ENCODE measurements around the gene LCOR. TPM values are rescaled to one million over a fixed set of nuclear protein-coding genes. Genes with fewer than 3 reads are reported as not detected.

The LCOR gene
- total RNA-seq, 1 experiment from 2014 or later = 42.1 TPM

DNA sequence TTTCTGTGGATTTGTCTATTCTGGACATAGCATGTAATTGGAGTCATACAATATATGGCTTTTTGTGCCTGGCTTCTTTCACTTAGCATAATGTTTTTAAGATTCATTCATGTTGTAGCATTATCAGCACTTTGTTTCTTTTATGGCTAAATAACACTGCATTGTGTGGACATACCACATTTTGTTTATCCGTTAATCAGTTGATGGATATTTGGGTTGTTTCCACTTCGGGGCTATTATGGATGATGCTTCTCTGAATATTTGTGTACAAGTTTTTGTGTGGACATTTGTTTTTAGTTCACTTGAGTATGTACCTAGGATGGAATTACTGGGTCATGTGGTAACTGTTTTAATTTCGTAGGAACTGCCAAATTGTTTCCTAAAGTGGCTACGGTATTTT is 6.4 kb downstream of the LCOR start:
- Histone ChIP-seq H3K23ac (ENCODE audit: insufficient read length, low read depth, low read length) (no peak overlapping the region), H4K91ac (ENCODE audit: insufficient read length, low read depth, low read length) (no peak overlapping the region), H3K9me3 (ENCODE audit: control insufficient read depth, low read depth, low read length) (no peaks in the 10 kb centered on the region), H3K79me2 (ENCODE audit: insufficient read depth, low read length) (peaks cover 42% of the 10 kb centered on the region; the same call in 1 of the 2 replicates), H3K4ac (ENCODE audit: low read depth, low read length) (no peak overlapping the region), H4K20me1 (ENCODE audit: control insufficient read depth, insufficient read depth, insufficient read length) (no peaks in the 10 kb centered on the region), H3T11ph (ENCODE audit: low read length) (no peak overlapping the region), H4K8ac (replicated peaks; ENCODE audit: insufficient read length, low read depth, low read length) (no peak overlapping the region), H2BK120ac (ENCODE audit: low read depth, low read length, poor library complexity, severe bottlenecking) (no peak overlapping the region), H3K14ac (ENCODE audit: insufficient read depth, low read length) (no peak overlapping the region), H3K79me1 (ENCODE audit: insufficient read depth, low read depth, low read length, poor library complexity, severe bottlenecking) (peaks cover 6% of the 10 kb centered on the region), H3K9ac (ENCODE audit: extremely low read depth, insufficient read length, low read length) (no peak overlapping the region), H3K56ac (ENCODE audit: insufficient read length, low read depth, low read length) (no peak overlapping the region), H3K27ac (ENCODE audit: insufficient read length, low read depth, low read length) (no peak overlapping the region), H2BK5ac (ENCODE audit: insufficient read length, low read length) (no peak overlapping the region), H4K5ac (ENCODE audit: insufficient read length, low read depth, low read length) (no peak overlapping the region), H3K23me2 (ENCODE audit: insufficient read length, low read depth, low read length, poor library complexity, severe bottlenecking) (peaks cover 2% of the 10 kb centered on the region), H3K18ac (ENCODE audit: insufficient read length, low read depth, low read length) (no peak overlapping the region), H2BK15ac (ENCODE audit: low read depth, low read length) (no peak overlapping the region), H2BK20ac (ENCODE audit: low read depth, low read length, poor library complexity, severe bottlenecking) (no peak overlapping the region), H3K4me1 (ENCODE audit: insufficient read depth, low read length) (peaks cover 4% of the 10 kb centered on the region; the same call in 1 of the 2 replicates), H2BK12ac (ENCODE audit: insufficient read length, low read depth, low read length) (no peak overlapping the region), H2AK5ac (ENCODE audit: insufficient read length, low read length) (no peak overlapping the region), H3K4me2 (ENCODE audit: insufficient read depth, insufficient read length, low read length) (no peak overlapping the region), H3K27me3 (ENCODE audit: insufficient read depth, low read length) (no peaks in the 10 kb centered on the region), H2AFZ (ENCODE audit: low read length) (no peak overlapping the region)
- no peak for DNase-seq
- Mint-ChIP-seq H3K4me3 (no peak overlapping the region), H3K36me3 (ENCODE audit: insufficient read depth in 1 of 3, low read depth in 3 of 3) (peaks cover 4 to 24% (median 14%) of the 10 kb centered on the region in 3 experiments; a peak in 6 of 7 replicates), H3K27me3 (ENCODE audit: low read depth) (no peaks in the 10 kb centered on the region), H3K4me1 (peaks cover 59 to 61% of the 10 kb centered on the region in 2 experiments), H3K9me3 (no peaks in the 10 kb centered on the region), H3K27ac (no peak overlapping the region)
- TF ChIP-seq, protein P1, sequence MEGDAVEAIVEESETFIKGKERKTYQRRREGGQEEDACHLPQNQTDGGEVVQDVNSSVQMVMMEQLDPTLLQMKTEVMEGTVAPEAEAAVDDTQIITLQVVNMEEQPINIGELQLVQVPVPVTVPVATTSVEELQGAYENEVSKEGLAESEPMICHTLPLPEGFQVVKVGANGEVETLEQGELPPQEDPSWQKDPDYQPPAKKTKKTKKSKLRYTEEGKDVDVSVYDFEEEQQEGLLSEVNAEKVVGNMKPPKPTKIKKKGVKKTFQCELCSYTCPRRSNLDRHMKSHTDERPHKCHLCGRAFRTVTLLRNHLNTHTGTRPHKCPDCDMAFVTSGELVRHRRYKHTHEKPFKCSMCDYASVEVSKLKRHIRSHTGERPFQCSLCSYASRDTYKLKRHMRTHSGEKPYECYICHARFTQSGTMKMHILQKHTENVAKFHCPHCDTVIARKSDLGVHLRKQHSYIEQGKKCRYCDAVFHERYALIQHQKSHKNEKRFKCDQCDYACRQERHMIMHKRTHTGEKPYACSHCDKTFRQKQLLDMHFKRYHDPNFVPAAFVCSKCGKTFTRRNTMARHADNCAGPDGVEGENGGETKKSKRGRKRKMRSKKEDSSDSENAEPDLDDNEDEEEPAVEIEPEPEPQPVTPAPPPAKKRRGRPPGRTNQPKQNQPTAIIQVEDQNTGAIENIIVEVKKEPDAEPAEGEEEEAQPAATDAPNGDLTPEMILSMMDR (conservative IDR thresholded peaks at IDR 0.05) = no peak
- WGBS (ENCODE audit: extremely low coverage, insufficient read length, low lambda C conversion rate) = no CpG with 5 or more reads among the region's 4 CpGs

Measured in H9 (cell line).